H1 (cell line): ENCODE results near the gene CD300LB.

Source experiments
- CREB1 ChIP-seq: IDR thresholded peaks from 2 replicates; pipeline ENCODE4 v1.6.1; 2012; ENCODE audit warnings: inconsistent platforms
- CTCF ChIP-seq, 3 experiments: IDR thresholded peaks; 1 replicate in 2 of 3; 2 replicates in 1 of 3; pipeline versions ENCODE4 v1.5.1 to v1.6.1; 2011; ENCODE audit warnings: low read length in 3 of 3, mild to moderate bottlenecking in 3 of 3, inconsistent platforms in 2 of 3, low read depth in 1 of 3, moderate library complexity in 1 of 3; ENCODE audit not compliant: insufficient read depth in 1 of 3; ENCODE audit errors: control extremely low read depth in 1 of 3
- EP300 ChIP-seq, 2 experiments: IDR thresholded peaks; 1 replicate in 1 of 2; 2 replicates in 1 of 2; pipeline ENCODE4 v1.6.1; 2011 to 2012; ENCODE audit warnings: low read depth in 2 of 2, low read length in 2 of 2, mild to moderate bottlenecking in 2 of 2, borderline replicate concordance in 1 of 2, inconsistent platforms in 1 of 2, moderate library complexity in 1 of 2
- MAX ChIP-seq: IDR thresholded peaks from 2 replicates; pipeline ENCODE4 v1.6.1; 2012; ENCODE audit warnings: inconsistent platforms
- POLR2A ChIP-seq, 2 experiments: IDR thresholded peaks; 1 replicate in 1 of 2; 2 replicates in 1 of 2; pipeline ENCODE4 v1.6.1; 2011; ENCODE audit warnings: low read depth in 2 of 2, low read length in 2 of 2, mild to moderate bottlenecking in 2 of 2; ENCODE audit errors: control extremely low read depth in 1 of 2

GRCh38 chr17:74531231-74531761, at the start of gene CD300LB:
- TF ChIP-seq CTCF (IDR thresholded peaks at IDR 0.05; ENCODE audit: control extremely low read depth in 1 of 3, insufficient read depth in 1 of 3, low read depth in 1 of 3, low read length in 3 of 3) (no peak), POLR2A (IDR thresholded peaks at IDR 0.05; ENCODE audit: control extremely low read depth in 1 of 2, low read depth in 2 of 2, low read length in 2 of 2) (no peak), CREB1 (no peak), MAX (no peak), EP300 (IDR thresholded peaks at IDR 0.05; ENCODE audit: borderline replicate concordance in 1 of 2, low read depth in 2 of 2, low read length in 2 of 2) (no peak)
